Muscle of arm (tissue), 12 donors: ENCODE results near the gene NR6A1. TPM values are rescaled to one million over a fixed set of nuclear protein-coding genes. Genes with fewer than 3 reads are reported as not detected.

Experiments
- DNase-seq: peaks from one replicate; pipeline ENCODE4 v3.0.0-alpha.2; 2013
- polyA plus RNA-seq, 12 donors: library from polyadenylated mRNA; unstranded; fragments of 120-200 nt; gene quantifications; one replicate each; pipeline ENCODE4 v1.2.1, GENCODE V29; 2013; ENCODE audit not compliant: insufficient read length in 12 of 12

Gene NR6A1
- polyA plus RNA-seq, 12 donors: 0.62 to 2.4 (median 1.1) TPM; not detected in 1

GRCh38 chr9:124797343-124798103 is 26.4 kb upstream of the NR6A1 start:
- DNase-seq: no peak

GRCh38 chr9:124795881-124796431 is 24.8 kb upstream of the NR6A1 start:
- no peak for DNase-seq

GRCh38 chr9:124794902-124795491 is 23.9 kb upstream of the NR6A1 start:
- DNase-seq: no peak

- no peak for DNase-seq
Observed at GRCh38 chr9:124793015-124793541, 22.0 kb upstream of the NR6A1 start.

GRCh38 chr9:124792257-124793014 is 21.3 kb upstream of the NR6A1 start:
- no peak for DNase-seq

GRCh38 chr9:124790801-124791505 is 19.8 kb upstream of the NR6A1 start:
- DNase-seq: no peak

- DNase-seq: no peak
Observed at GRCh38 chr9:124790301-124790700, 19.2 kb upstream of the NR6A1 start.

GRCh38 chr9:124789531-124789930 is 18.4 kb upstream of the NR6A1 start:
- no peak for DNase-seq

- DNase-seq: no peak
Observed at GRCh38 chr9:124788542-124789217, 17.6 kb upstream of the NR6A1 start.

GRCh38 chr9:124786881-124787573 is 15.9 kb upstream of the NR6A1 start:
- DNase-seq: no peak

- no peak for DNase-seq
Observed at GRCh38 chr9:124784509-124784908, 13.4 kb upstream of the NR6A1 start.

- no peak for DNase-seq
Observed at GRCh38 chr9:124783830-124784229, 12.7 kb upstream of the NR6A1 start.

GRCh38 chr9:124782661-124783574 is 11.8 kb upstream of the NR6A1 start:
- DNase-seq: no peak

GRCh38 chr9:124781967-124782660 is 11.0 kb upstream of the NR6A1 start:
- no peak for DNase-seq

GRCh38 chr9:124780757-124781151 is 9.6 kb upstream of the NR6A1 start:
- no peak for DNase-seq

GRCh38 chr9:124780060-124780756 is 9.1 kb upstream of the NR6A1 start:
- no peak for DNase-seq

GRCh38 chr9:124779368-124780059 is 8.4 kb upstream of the NR6A1 start:
- no peak for DNase-seq
